NCI-H1436 treated with DMSO at 0.1 percent for 48 hours (cell line): ENCODE measurements around the gene OLFM4.
"Not testable (repeated sequence)": the region's sequence is repeated elsewhere in the genome, so short reads cannot be mapped to it uniquely, and the experiment has no call there.

ENCODE experiments used
- DNase-seq: peaks from one replicate; lab custom pipeline; 2025; lab: John Stamatoyannopoulos, UW

Gene OLFM4, protein sequence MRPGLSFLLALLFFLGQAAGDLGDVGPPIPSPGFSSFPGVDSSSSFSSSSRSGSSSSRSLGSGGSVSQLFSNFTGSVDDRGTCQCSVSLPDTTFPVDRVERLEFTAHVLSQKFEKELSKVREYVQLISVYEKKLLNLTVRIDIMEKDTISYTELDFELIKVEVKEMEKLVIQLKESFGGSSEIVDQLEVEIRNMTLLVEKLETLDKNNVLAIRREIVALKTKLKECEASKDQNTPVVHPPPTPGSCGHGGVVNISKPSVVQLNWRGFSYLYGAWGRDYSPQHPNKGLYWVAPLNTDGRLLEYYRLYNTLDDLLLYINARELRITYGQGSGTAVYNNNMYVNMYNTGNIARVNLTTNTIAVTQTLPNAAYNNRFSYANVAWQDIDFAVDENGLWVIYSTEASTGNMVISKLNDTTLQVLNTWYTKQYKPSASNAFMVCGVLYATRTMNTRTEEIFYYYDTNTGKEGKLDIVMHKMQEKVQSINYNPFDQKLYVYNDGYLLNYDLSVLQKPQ

DNA sequence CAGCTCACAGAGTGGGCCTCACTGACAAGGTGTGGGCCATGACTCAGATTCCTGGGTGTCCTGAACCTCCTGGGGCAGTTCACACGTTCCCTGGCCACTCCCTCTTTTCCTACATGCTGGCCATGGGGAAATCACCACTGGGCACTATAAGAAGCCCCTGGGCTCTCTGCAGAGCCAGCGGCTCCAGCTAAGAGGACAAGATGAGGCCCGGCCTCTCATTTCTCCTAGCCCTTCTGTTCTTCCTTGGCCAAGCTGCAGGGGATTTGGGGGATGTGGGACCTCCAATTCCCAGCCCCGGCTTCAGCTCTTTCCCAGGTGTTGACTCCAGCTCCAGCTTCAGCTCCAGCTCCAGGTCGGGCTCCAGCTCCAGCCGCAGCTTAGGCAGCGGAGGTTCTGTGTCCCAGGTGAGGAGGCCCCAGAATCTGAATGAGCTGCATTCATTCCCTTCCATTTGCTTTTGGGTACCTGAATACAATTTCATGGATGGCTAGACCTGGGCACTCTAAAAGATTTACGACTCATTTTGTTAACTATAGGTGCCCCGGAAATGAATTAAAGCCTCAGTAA lies at the start of gene OLFM4:
TSS of gene OLFM4 (plus strand) at position 177 of the 567 bp plus-strand sequence. CDS start at position 201, 24 bp downstream.
- DNase-seq = no peak

DNA sequence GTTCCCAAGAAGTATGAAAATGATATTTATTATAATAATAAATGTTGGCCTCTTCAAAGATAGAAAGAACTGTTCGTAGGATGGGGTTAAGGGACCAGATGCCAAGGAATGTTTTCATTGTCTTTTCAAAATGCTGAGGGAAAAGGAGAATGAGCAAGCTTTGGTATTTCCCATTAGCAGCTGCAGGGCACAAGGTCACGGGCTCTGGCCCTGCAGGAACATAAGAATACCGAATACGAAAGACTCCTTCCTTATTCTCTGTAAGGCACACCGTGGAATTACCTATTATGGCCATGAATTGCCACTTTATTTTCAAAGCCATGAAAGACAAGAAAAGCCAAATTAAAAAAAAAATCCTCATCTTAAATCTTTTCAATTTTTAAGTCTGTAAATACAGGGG lies 49.6 kb upstream of the OLFM4 start:
- no peak for DNase-seq

- DNase-seq = no peak
Observed at GRCh38 chr13:52980695-52981094, 47.9 kb upstream of the OLFM4 start.

DNA sequence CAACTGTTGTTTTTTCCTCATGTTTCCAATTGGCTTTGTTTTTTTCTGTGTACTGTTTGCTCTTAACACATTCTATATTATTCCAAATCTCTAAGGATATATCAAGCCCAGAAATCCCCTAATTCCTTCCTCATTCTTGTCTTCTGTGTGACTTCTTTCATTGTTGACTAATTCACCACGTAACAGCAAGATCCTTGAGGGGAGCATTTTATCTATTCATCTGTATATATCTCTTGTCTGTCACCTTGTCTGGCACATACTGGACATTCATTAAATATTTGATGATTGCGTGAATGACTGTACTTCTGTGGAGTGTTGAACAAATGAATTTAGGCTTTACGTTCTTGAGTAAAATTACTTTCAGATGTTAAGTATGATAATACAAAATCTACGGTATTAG lies 44.8 kb upstream of the OLFM4 start:
- no peak for DNase-seq

GRCh38 chr13:52984881-52985363 lies 43.7 kb upstream of the OLFM4 start:
- no peak for DNase-seq

GRCh38 chr13:52991344-52992020 lies 37.1 kb upstream of the OLFM4 start:
- no peak for DNase-seq

DNA sequence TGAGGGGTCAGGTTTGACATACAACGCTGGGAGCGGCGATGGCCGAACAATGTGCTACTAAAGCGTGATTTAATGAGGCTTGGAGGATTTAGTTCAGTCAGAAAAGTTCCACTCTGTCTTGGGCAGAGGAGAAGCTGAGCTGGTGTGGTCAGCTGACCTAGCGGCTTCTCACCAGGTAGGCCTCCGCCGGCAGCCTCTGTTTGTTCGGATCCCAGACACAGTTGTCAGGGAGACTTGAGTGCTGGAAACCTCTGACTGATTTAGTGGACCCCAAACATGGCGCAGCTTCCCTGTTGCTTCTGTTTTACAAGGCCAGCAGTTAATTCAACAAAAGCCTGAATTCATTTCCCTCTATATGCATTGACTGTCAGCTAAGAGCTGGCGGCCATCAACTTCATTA lies 36.5 kb upstream of the OLFM4 start:
- DNase-seq = no peak

- no peak for DNase-seq
Observed at GRCh38 chr13:52994051-52994450, 34.6 kb upstream of the OLFM4 start.

GRCh38 chr13:52994865-52995264 lies 33.7 kb upstream of the OLFM4 start:
- DNase-seq = no peak

- no peak for DNase-seq
Observed at GRCh38 chr13:52995946-52996345, 32.7 kb upstream of the OLFM4 start.

DNA sequence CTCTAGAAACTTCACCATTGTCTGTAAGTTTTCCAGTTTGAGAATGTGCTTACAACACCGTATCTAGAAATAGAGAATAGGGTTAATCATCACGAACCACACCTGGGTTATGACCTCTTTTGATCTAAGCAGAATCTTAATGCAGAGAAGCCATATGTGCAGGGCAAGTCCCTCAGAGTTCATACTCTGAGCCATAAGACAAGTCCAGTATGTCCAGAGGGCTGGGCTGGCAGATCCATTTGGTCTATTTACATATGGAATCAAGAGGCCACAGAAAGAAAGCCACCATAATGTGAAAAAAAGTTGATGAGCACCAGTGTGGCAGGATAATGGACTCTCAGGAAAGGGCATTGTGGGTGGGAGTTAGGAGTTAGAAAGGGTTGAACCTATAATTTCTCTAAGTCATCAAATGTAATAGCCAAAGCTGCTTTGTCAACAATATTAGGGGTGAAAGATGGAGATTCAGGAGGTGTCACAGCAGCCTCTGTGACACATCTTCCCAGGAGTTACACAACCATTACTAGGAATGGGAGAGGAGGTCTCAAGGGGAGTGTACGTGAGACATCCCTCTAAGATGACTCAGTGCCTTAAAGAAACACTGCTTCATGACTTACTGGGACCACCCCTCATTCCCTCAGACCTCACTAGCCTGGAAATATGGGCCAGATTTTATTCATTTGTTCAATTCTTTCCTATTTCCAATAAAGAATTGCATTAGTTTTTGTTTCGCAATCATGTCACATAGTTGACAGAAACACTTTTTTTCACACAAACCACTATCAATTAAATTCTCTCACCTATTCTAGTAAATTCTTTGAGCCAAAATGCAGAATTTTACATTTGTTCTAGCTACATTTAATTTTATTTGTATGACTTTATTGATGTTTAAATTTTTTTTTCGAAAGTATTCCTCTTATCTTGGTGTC lies 30.4 kb upstream of the OLFM4 start:
- no peak for DNase-seq

DNA sequence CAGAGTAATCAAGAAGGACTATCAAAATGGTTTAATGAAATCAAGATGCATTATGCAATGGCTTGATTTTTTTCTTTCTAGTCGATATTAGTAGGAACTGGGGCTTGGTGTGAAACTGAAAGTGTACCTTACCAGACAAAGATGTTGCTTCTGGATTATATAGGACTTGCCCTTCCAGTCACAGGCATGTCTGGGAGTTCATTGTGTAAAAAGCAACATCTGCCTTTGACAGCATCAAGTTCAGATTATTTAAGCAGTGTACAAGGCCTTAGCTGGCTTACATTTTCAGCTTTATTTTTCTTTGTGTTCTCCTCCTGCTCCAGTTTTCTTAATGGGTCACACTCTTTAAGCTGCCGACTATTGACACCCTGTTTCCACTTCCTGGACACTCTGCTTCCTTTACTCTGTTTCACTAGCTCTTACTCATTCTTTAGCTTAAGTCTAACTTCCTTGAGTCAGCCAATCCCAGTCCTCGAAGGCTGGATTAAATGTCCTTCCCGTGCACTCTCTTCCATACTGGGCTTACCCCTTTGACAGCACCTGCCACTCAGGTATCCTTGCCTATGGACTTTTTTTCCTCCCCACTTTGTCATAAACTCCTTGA lies 29.4 kb upstream of the OLFM4 start:
- DNase-seq = no peak

DNA sequence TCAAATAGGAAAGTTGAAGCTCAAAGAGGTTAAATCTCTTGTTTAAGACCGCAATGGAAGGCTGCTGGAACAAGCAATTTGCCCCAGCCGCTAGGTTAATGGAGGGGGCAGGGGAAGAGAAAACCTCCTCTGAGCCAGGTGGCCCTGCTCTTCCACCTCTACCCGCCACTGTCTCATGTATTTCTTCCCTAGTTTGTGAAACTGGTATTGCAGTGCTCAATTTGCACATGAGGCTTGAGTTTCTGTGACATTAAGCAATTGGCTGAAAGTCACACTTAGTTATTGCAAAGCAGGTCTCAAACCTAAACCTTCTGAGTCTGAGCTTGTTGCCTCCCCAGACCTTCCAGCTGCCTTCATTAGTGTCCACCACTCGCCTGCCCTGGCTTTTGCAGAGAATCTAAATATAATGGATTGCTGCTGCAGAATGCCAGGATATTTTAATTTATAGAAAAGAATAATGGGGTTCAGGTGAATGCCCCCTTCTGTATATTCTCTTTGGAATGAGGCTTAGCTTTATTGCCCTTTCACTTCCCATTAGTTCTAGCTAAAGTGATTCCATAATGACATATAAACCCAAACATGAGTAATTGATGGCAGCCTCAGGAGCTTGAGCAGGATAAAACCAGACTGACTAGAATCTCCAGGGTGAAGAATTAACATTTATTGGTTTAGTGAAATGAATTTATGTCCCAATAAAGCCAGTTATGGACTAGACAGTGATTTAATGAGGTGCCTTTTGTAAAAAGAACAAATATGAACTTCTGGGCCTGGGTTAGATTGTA lies 27.0 kb upstream of the OLFM4 start:
- DNase-seq = no peak

DNA sequence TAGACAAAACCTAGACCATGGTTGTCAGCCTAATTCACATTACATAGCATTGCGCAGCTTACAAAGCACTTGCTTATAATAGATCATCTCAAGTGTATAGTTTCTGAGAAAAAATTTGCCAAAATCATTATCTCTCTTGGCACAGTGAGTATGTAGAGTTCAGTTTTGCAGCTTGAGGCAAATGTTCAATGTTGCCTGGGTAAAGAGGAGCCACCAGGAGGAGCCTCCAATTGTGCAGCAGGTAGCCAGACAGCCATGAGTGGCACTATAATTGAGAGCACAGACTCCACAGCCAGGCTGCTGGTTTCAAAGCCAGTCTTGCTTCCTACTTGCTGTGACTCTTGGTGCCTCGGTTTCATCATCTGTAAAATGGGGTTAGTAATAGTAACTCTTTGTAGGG lies 24.0 kb upstream of the OLFM4 start:
- no peak for DNase-seq

DNA sequence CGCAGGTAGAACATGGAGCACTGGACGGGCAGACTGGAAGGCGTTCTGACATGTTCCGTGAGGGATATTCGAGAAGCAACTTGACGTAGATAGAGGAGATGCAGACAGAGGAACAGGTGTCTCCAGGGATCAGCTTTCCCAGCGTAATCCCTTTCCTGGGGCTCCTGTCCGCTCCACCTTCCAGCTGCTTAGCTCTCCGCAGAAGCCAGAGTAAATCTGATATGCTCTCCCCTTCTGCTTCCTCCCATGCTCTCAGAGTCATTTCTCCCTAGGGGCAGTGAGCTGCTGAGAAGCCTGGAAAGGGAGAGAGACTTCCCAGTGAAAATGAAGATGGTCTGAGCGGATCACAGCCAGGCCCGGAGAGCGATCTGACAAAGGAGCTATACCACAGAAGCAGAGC lies 23.0 kb upstream of the OLFM4 start:
- DNase-seq = no peak

GRCh38 chr13:53007872-53008271 lies 20.7 kb upstream of the OLFM4 start:
- DNase-seq = no peak

- DNase-seq = peak; percentile 28
Observed at GRCh38 chr13:53010374-53011105, 18.1 kb upstream of the OLFM4 start.

GRCh38 chr13:53012707-53013106 lies 15.9 kb upstream of the OLFM4 start:
- no peak for DNase-seq

DNA sequence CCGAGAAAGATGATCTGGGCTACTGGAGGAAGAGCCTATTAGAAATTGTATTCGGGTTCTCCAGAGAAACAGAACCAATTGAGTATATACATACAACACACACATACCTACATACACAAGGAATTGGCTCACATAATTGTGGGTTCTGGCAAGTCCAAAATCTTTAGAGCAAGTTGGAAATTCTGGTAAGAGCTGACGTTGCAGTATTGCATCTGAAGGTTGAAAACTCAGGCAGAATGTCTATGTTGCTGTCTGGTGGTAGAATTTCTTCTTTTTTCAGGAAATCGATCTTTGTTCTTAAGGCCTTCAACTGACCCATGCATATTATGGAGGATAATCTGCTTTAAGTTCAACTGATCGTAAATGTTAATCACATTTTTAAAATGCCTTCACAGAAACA lies 15.5 kb upstream of the OLFM4 start:
- no peak for DNase-seq

GRCh38 chr13:53014018-53014417 lies 14.6 kb upstream of the OLFM4 start:
- DNase-seq = not testable (repeated sequence)
